ENCODE data around the gene MYO3B.
"Not testable (repeated sequence)": the region's sequence is repeated elsewhere in the genome, so short reads cannot be mapped to it uniquely, and the experiment has no call there.

Gene MYO3B

DNA sequence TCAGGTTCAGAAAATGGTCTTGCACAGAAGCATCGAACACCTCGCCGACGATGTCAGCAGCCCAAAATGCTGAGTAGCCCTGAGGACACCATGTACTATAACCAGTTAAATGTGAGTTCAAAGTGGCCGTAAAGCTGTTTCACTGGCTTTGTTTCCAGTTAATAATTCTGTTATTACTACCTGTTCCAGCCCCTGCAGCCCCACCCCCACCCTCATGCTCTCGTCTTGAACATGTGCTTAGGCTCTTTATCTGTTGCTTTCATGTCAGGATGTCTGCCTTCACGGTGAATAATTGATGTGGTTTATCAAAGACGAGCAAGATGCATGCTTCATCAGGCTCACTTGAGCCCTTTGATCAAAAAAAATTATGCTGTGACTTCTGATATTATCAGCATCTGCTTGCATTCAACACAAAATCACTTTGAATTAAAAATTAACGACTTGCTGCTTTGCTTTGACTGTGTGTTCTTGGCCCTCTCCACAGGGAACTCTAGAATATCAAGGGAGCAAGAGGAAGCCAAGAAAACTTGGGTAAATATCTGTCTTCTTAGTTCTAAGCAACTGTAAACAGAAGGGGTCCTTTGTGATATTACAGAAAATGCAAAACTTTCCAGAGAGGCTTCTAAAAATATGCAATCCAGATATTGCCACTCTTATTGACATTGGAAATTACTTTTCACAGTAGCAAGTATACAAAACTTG, 473.8 kb downstream of the MYO3B start:
- DNase-seq (ENCODE audit: insufficient read length, low spot score) (no peak), FAIRE-seq (no peak)
- TF ChIP-seq PAX5 (IDR thresholded peaks at IDR 0.05; ENCODE audit: insufficient read depth, low read length, severe bottlenecking) (no peak), POU2F2 (IDR thresholded peaks at IDR 0.05; ENCODE audit: low read depth, low read length) (no peak), POLR2A (IDR thresholded peaks at IDR 0.05; ENCODE audit: low read depth, low read length) (no peak), SPI1 (IDR thresholded peaks at IDR 0.05; ENCODE audit: low read depth, low read length) (no peak), TAF1 (IDR thresholded peaks at IDR 0.05; ENCODE audit: low read depth, low read length) (no peak), POLR2AphosphoS5 (IDR thresholded peaks at IDR 0.05; ENCODE audit: low read depth, low read length) (no peak)

GRCh38 chr2:170652637-170653417, 474.9 kb downstream of the MYO3B start:
- DNase-seq (ENCODE audit: insufficient read length, low spot score) (no peak), FAIRE-seq (no peak)
- no peak for TF ChIP-seq PAX5 (IDR thresholded peaks at IDR 0.05; ENCODE audit: insufficient read depth, low read length, severe bottlenecking)
- TF ChIP-seq POLR2AphosphoS5 (IDR thresholded peaks at IDR 0.05; ENCODE audit: low read depth, low read length): no peak
- TF ChIP-seq SPI1 (IDR thresholded peaks at IDR 0.05; ENCODE audit: low read depth, low read length): no peak
- no peak for TF ChIP-seq POU2F2 (IDR thresholded peaks at IDR 0.05; ENCODE audit: low read depth, low read length)
- no peak for TF ChIP-seq TAF1 (IDR thresholded peaks at IDR 0.05; ENCODE audit: low read depth, low read length)
- no peak for TF ChIP-seq POLR2A (IDR thresholded peaks at IDR 0.05; ENCODE audit: low read depth, low read length)

DNA sequence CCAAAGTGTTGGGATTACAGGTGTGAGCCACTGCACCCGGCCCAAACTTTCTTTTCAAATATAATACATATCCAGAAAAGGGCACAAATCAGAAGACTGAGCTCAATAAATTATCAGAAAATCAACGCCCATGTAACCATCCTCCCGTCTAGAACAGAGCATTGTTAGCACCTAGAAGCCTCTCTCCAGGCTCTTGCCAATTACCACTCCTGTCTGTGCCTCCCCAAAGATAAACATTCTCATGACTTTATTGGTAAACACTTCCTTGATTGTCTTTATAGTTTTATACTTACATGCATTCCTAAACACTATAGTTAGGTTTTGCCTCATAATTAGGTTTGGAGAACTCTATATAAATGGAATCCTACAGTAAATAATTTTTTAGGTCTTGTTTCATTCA, 478.7 kb downstream of the MYO3B start:
- DNase-seq (ENCODE audit: insufficient read length, low spot score): no peak
- FAIRE-seq: no peak
- no peak for TF ChIP-seq POLR2A (IDR thresholded peaks at IDR 0.05; ENCODE audit: low read depth, low read length)

DNA sequence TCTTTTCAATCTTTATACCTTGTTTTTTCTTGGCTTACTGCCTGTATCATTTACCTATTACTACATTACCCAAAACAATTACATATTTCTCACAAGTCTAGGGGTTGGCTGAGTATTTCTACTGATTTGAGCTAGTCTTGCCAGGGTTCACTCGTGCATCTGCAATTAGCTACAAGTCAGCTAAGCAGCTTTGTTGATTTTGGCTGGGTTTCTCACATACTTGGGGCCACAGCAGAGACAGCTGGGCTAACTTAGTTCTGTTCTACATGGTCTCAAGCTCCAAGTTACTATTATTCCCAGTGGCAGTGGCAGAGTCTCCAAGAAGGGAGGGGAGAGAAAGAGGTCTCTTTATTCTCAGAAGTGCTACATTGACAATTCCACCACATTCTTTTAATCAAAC, 482.5 kb downstream of the MYO3B start:
- no peak for DNase-seq (ENCODE audit: insufficient read length, low spot score)
- no peak for FAIRE-seq
- TF ChIP-seq PAX5 (IDR thresholded peaks at IDR 0.05; ENCODE audit: insufficient read depth, low read length, severe bottlenecking) (no peak), SPI1 (IDR thresholded peaks at IDR 0.05; ENCODE audit: low read depth, low read length) (no peak), POLR2AphosphoS5 (IDR thresholded peaks at IDR 0.05; ENCODE audit: low read depth, low read length) (no peak), POU2F2 (IDR thresholded peaks at IDR 0.05; ENCODE audit: low read depth, low read length) (no peak), TAF1 (IDR thresholded peaks at IDR 0.05; ENCODE audit: low read depth, low read length) (no peak), POLR2A (IDR thresholded peaks at IDR 0.05; ENCODE audit: low read depth, low read length) (no peak)

DNA sequence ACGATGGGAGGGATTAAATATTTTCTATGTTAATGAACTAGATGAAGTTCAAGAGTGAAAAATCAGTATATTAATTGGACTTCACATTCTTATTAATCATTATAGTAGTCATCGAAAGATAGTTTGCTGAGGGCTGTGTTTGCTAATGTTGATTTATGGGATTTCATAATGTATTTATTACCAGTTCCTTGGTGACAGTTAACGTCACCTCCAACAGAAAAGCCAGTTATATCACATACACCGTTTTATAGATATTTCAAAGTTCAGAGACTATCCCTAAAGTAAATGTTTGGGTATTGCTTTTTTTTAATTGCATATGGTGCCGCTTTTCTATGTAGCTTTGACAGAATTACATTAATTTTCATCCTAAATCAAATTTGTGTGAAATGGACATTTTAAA, 487.8 kb downstream of the MYO3B start:
- no peak for FAIRE-seq

DNA sequence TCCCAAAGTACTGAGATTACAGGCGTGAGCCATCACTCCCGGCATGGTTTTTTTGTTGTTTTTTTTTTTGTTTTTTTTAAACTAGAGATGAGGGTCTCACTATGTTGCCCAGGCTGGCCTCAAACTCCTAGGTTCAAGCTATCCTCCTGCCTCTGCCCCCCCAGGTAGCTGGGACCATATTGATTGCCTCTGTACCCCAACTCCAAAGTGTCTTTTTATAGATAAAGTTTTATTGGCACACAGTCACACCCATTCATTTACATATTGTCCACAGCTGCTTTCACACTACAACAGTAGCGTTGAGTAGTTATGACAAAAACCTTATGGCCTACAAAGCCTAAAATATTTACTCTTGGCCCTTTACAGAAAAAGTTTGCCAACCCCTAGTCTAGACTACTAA, 492.0 kb downstream of the MYO3B start:
- TF ChIP-seq POLR2A (IDR thresholded peaks at IDR 0.05; ENCODE audit: low read depth, low read length): no peak
- TF ChIP-seq SPI1 (IDR thresholded peaks at IDR 0.05; ENCODE audit: low read depth, low read length): no peak
- no peak for TF ChIP-seq POU2F2 (IDR thresholded peaks at IDR 0.05; ENCODE audit: low read depth, low read length)
- no peak for TF ChIP-seq POLR2AphosphoS5 (IDR thresholded peaks at IDR 0.05; ENCODE audit: low read depth, low read length)
- no peak for TF ChIP-seq PAX5 (IDR thresholded peaks at IDR 0.05; ENCODE audit: insufficient read depth, low read length, severe bottlenecking)
- no peak for TF ChIP-seq TAF1 (IDR thresholded peaks at IDR 0.05; ENCODE audit: low read depth, low read length)
- DNase-seq (ENCODE audit: insufficient read length, low spot score) (no peak), FAIRE-seq (no peak)

More for the DNA sequence above, 487.8 kb downstream of the MYO3B start:
- DNase-seq (ENCODE audit: insufficient read length, low spot score): no peak
- TF ChIP-seq PAX5 (IDR thresholded peaks at IDR 0.05; ENCODE audit: insufficient read depth, low read length, severe bottlenecking): no peak
- no peak for TF ChIP-seq POLR2A (IDR thresholded peaks at IDR 0.05; ENCODE audit: low read depth, low read length)
- no peak for TF ChIP-seq TAF1 (IDR thresholded peaks at IDR 0.05; ENCODE audit: low read depth, low read length)
- no peak for TF ChIP-seq SPI1 (IDR thresholded peaks at IDR 0.05; ENCODE audit: low read depth, low read length)
- no peak for TF ChIP-seq POLR2AphosphoS5 (IDR thresholded peaks at IDR 0.05; ENCODE audit: low read depth, low read length)
- no peak for TF ChIP-seq POU2F2 (IDR thresholded peaks at IDR 0.05; ENCODE audit: low read depth, low read length)

DNA sequence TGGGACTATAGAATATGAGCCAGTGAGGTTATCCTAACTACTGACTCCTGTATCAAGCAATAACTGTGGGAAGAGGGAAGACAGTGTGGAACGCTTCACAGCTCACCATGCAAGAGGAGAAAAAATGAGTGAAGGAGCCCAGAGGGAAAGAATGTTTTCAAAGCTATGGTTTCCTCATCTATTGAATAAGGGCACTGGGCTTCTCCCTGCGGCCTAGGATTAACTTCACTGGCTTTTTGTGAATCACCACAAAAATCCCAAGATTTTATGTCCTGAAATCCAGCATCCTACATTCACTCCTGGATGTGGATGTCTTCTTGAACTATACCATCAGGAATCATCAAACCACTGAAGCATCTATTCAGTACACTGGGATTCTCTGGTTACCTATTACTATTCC, 492.7 kb downstream of the MYO3B start:
- FAIRE-seq (no peak), DNase-seq (ENCODE audit: insufficient read length, low spot score) (no peak)
- no peak for TF ChIP-seq POLR2A (IDR thresholded peaks at IDR 0.05; ENCODE audit: low read depth, low read length)
- no peak for TF ChIP-seq POU2F2 (IDR thresholded peaks at IDR 0.05; ENCODE audit: low read depth, low read length)
- no peak for TF ChIP-seq SPI1 (IDR thresholded peaks at IDR 0.05; ENCODE audit: low read depth, low read length)
- TF ChIP-seq POLR2AphosphoS5 (IDR thresholded peaks at IDR 0.05; ENCODE audit: low read depth, low read length): no peak
- no peak for TF ChIP-seq PAX5 (IDR thresholded peaks at IDR 0.05; ENCODE audit: insufficient read depth, low read length, severe bottlenecking)

DNA sequence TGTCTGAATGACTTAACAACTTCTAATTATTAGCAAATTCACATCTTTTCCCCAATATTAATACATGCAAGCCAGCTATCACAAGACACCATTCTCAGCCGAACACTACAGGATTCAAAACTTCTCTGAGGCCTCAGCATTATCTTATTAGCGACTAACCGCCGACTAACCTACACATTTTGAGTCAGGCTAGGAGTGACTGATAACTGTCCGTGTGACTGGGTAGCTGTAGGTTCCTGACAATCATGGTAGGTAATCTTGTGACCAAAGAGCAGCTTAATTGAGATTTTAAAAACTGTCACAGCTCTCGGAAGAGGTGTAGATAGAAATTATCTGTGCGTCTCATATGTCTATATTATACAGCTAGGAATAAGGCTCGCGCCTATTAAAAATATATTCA, 493.1 kb downstream of the MYO3B start:
- FAIRE-seq (no peak), DNase-seq (ENCODE audit: insufficient read length, low spot score) (no peak)
- TF ChIP-seq POLR2AphosphoS5 (IDR thresholded peaks at IDR 0.05; ENCODE audit: low read depth, low read length): no peak
- no peak for TF ChIP-seq POU2F2 (IDR thresholded peaks at IDR 0.05; ENCODE audit: low read depth, low read length)
- TF ChIP-seq POLR2A (IDR thresholded peaks at IDR 0.05; ENCODE audit: low read depth, low read length): no peak
- no peak for TF ChIP-seq PAX5 (IDR thresholded peaks at IDR 0.05; ENCODE audit: insufficient read depth, low read length, severe bottlenecking)
- TF ChIP-seq SPI1 (IDR thresholded peaks at IDR 0.05; ENCODE audit: low read depth, low read length): no peak
- TF ChIP-seq TAF1 (IDR thresholded peaks at IDR 0.05; ENCODE audit: low read depth, low read length): no peak

DNA sequence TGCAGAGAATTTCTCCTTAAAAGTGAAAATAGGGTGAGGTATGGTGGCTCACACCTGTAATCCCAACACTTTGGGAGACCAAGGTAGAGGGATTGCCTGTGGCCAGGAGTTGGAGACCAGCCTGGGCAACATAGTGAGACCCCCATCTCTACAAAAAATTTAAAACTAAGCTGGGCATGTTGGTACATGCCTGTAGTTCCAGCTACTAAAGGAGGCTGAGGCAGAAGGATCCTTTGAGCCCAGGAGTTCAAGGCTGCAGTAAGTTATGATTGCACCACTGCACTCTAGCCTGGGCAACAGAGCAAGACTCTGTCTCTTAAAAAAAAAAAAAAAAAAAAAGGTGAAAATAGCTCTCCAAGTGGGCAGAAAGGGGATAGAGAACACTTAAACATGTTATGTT, 496.3 kb downstream of the MYO3B start:
- FAIRE-seq; DNase-seq (ENCODE audit: insufficient read length, low spot score): not testable (repeated sequence)

GRCh38 chr2:170675701-170676100, 497.8 kb downstream of the MYO3B start:
- DNase-seq (ENCODE audit: insufficient read length, low spot score) (no peak), FAIRE-seq (no peak)
- TF ChIP-seq SPI1 (IDR thresholded peaks at IDR 0.05; ENCODE audit: low read depth, low read length) (no peak), POLR2AphosphoS5 (IDR thresholded peaks at IDR 0.05; ENCODE audit: low read depth, low read length) (no peak), TAF1 (IDR thresholded peaks at IDR 0.05; ENCODE audit: low read depth, low read length) (no peak)

Data from GM12891 (cell line).